Gastrocnemius medialis (tissue), 4 donors: ENCODE measurements around the gene FBXW7. TPM values are rescaled to one million over a fixed set of nuclear protein-coding genes. Genes with fewer than 3 reads are reported as not detected.

ENCODE experiments used
- ATAC-seq, 2 donors: fragments of 150-250 bp; one replicate each; pipeline ENCODE4 v1.9.1; 2016
- DNase-seq, 2 donors: peaks; one replicate each; pipeline ENCODE4 v3.0.0-alpha.2; 2019
- H3K27ac ChIP-seq, 4 donors: fragments of 200-600 bp; sonication (generic); 1 replicate in 1 of 4; 2 replicates in 3 of 4; pipeline ENCODE4 v1.5.1; 2016 to 2018; ENCODE audit warnings: mild to moderate bottlenecking in 2 of 4, moderate library complexity in 1 of 4
- H3K27me3 ChIP-seq, 3 donors: fragments of 200-600 bp; sonication (generic) in 2 of 3; 1 replicate in 1 of 3; 2 replicates in 2 of 3; pipeline versions ENCODE4 v1.5.1 to v1.6.0; 2016 to 2019; ENCODE audit warnings: mild to moderate bottlenecking in 1 of 3, moderate library complexity in 1 of 3
- H3K36me3 ChIP-seq, 2 donors: fragments of 200-600 bp; sonication (generic) in 1 of 2; one replicate each; pipeline ENCODE4 v1.5.1; 2017 to 2018
- H3K4me1 ChIP-seq, 2 donors: fragments of 200-600 bp; sonication (generic) in 1 of 2; one replicate each; pipeline ENCODE4 v1.5.1; 2016 to 2017; ENCODE audit warnings: mild to moderate bottlenecking in 2 of 2
- H3K4me3 ChIP-seq, 4 donors: fragments of 200-600 bp; sonication (generic) in 3 of 4; 1 replicate in 1 of 4; 2 replicates in 3 of 4; pipeline ENCODE4 v1.5.1; 2016 to 2019; ENCODE audit warnings: mild to moderate bottlenecking in 2 of 4
- H3K9me3 ChIP-seq, 3 donors: fragments of 200-600 bp; sonication (generic) in 2 of 3; 1 replicate in 1 of 3; 2 replicates in 2 of 3; pipeline ENCODE4 v1.5.1; 2016 to 2019
- CTCF ChIP-seq, 5 experiments: fragments of 450-650 bp in 3 of 5; fragments of 200-600 bp in 2 of 5; sonication (generic) in 2 of 5; IDR thresholded peaks in 4 of 5; conservative IDR thresholded peaks in 1 of 5; 1 replicate in 4 of 5; 2 replicates in 1 of 5; pipeline ENCODE4 v1.5.1; 2016 to 2019; ENCODE audit warnings: antibody characterized with exemption in 5 of 5, mild to moderate bottlenecking in 3 of 5, moderate library complexity in 3 of 5
- POLR2A ChIP-seq, 2 donors: fragments of 450-650 bp; IDR thresholded peaks; one replicate each; pipeline ENCODE4 v1.6.1; 2017; ENCODE audit warnings: antibody characterized with exemption in 2 of 2, mild to moderate bottlenecking in 2 of 2, moderate library complexity in 2 of 2
- in situ Hi-C, 4 donors: fragments of 200-750 bp; cut with MboI; loops; one replicate each; pipeline versions ENCODE4 v1.15.0 to v1.8.0; 2017; ENCODE audit warnings: low sequenced_read_pairs in 4 of 4
- intact Hi-C: fragments of 100-400 bp; cut with DNase I; formaldehyde crosslinking; loops from one replicate; pipeline ENCODE4 v1.15.1; 2023; ENCODE audit warnings: low total_unique reads
- total RNA-seq, 4 donors: library from RNA; depleted of rRNA; stranded (reverse); fragments of >200 nt; gene quantifications; one replicate each; pipeline versions ENCODE4 v1.1.0 to v1.2.3, GENCODE V29; 2016

Gene FBXW7
- total RNA-seq, 4 donors from 2014 or later = 23.5 to 40.8 (median 28.8) TPM

GRCh38 chr4:152398060-152398459 lies 137.8 kb downstream of the FBXW7 start:
- H3K4me1 ChIP-seq = no peaks in the 10 kb centered on the region
- TF ChIP-seq POLR2A (IDR thresholded peaks at IDR 0.05) (no peak), CTCF (IDR thresholded peaks at IDR 0.05 in 4 of 5, conservative IDR thresholded peaks at IDR 0.05 in 1 of 5) (peak in 2 of 5 experiments; percentile 23 to 49)
- no peak overlapping the region for H3K27ac ChIP-seq
- no peaks in the 10 kb centered on the region for H3K27me3 ChIP-seq
- H3K4me3 ChIP-seq = no peak overlapping the region
- intact Hi-C loops (no loop called here), in situ Hi-C loops (loop anchor here in 2 of 4 donors (25.0 kb wide), 2 partner anchors 636 to 736 kb away; partner anchors contain the start of gene GATB (in 1 of the 2))
- no peak for ATAC-seq
- DNase-seq = no peak
- no peaks in the 10 kb centered on the region for H3K9me3 ChIP-seq
- no peaks in the 10 kb centered on the region for H3K36me3 ChIP-seq

- Histone ChIP-seq H3K27me3 (no peaks in the 10 kb centered on the region), H3K36me3 (no peaks in the 10 kb centered on the region), H3K27ac (no peak overlapping the region), H3K9me3 (no peaks in the 10 kb centered on the region), H3K4me1 (no peaks in the 10 kb centered on the region), H3K4me3 (no peak overlapping the region)
- ATAC-seq (no peak), DNase-seq (no peak)
- in situ Hi-C loops = loop anchor here in 2 of 4 donors (25.0 kb wide), 2 partner anchors 632 to 732 kb away; partner anchors contain the start of gene GATB (in 1 of the 2)
- TF ChIP-seq POLR2A (IDR thresholded peaks at IDR 0.05) = no peak
- no peak for TF ChIP-seq CTCF (IDR thresholded peaks at IDR 0.05 in 4 of 5, conservative IDR thresholded peaks at IDR 0.05 in 1 of 5)
- intact Hi-C loops = no loop called here
Measured at GRCh38 chr4:152394791-152395190, 141.1 kb downstream of the FBXW7 start.

DNA sequence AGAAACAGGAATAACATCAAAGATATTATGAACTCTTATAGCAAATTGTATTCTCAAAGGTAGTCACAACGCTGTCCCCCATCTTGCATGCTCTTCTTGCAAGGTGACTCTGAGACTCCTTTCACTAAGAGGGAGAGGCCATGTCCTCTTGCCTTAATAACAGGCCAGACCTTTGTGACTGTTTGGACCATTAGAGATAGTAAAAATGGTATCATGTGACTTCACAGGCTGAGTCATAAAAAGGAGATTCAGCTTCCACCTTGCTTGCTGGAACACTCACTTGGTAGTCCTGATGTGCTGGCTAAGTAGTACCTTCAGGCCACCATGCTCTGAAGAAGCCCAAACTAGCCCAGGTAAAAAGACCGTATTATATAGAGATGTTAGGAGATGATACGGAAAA lies 143.8 kb downstream of the FBXW7 start:
- no peak for TF ChIP-seq CTCF (IDR thresholded peaks at IDR 0.05 in 4 of 5, conservative IDR thresholded peaks at IDR 0.05 in 1 of 5)
- no peak for TF ChIP-seq POLR2A (IDR thresholded peaks at IDR 0.05)
- ATAC-seq (no peak), DNase-seq (no peak)
- Histone ChIP-seq H3K4me1 (no peaks in the 10 kb centered on the region), H3K27me3 (no peaks in the 10 kb centered on the region), H3K4me3 (no peak overlapping the region), H3K9me3 (no peaks in the 10 kb centered on the region), H3K27ac (no peak overlapping the region), H3K36me3 (no peaks in the 10 kb centered on the region)
- intact Hi-C loops (no loop called here), in situ Hi-C loops (loop anchor here in 2 of 4 donors (25.0 kb wide), 2 partner anchors 630 to 730 kb away; partner anchors contain the start of gene GATB (in 1 of the 2))

GRCh38 chr4:152390216-152390615 lies 145.7 kb downstream of the FBXW7 start:
- intact Hi-C loops = no loop called here
- Histone ChIP-seq H3K4me3 (no peak overlapping the region), H3K27me3 (no peaks in the 10 kb centered on the region), H3K27ac (no peak overlapping the region), H3K4me1 (peaks cover 8% of the 10 kb centered on the region in 2 donors), H3K36me3 (no peaks in the 10 kb centered on the region), H3K9me3 (no peaks in the 10 kb centered on the region)
- DNase-seq = no peak
- TF ChIP-seq CTCF (IDR thresholded peaks at IDR 0.05 in 4 of 5, conservative IDR thresholded peaks at IDR 0.05 in 1 of 5) (no peak), POLR2A (IDR thresholded peaks at IDR 0.05) (no peak)
- in situ Hi-C loops = loop anchor here in 2 of 4 donors (25.0 kb wide), 2 partner anchors 628 to 728 kb away; partner anchors contain the start of gene GATB (in 1 of the 2)
- no peak for ATAC-seq
